Spinal cord (tissue), 10 donors: ENCODE results near the gene STAC3. TPM values are rescaled to one million over a fixed set of nuclear protein-coding genes. Genes with fewer than 3 reads are reported as not detected.
A peak's percentile ranks its signal among the peaks of the same experiment; 100 is the strongest.

Source experiments
- DNase-seq, 6 donors: peaks; one replicate each; pipeline versions ENCODE4 v3.0.0 to v3.0.0-alpha.2; 2013 to 2015; ENCODE audit warnings: low spot score in 6 of 6, low read depth in 4 of 6
- H3K27ac ChIP-seq: one replicate; pipeline ENCODE4 v1.5.1; 2013; ENCODE audit warnings: low read depth, low read length, control low read depth
- H3K27me3 ChIP-seq: one replicate; pipeline ENCODE4 v1.6.1; 2013; ENCODE audit warnings: low read length; ENCODE audit not compliant: control insufficient read depth, insufficient read depth
- H3K36me3 ChIP-seq: one replicate; pipeline ENCODE4 v1.6.1; 2013; ENCODE audit warnings: low read length; ENCODE audit not compliant: control insufficient read depth, insufficient read depth
- H3K4me1 ChIP-seq: one replicate; pipeline ENCODE4 v1.6.1; 2013; ENCODE audit warnings: low read length; ENCODE audit not compliant: control insufficient read depth, insufficient read depth
- H3K4me3 ChIP-seq: one replicate; pipeline ENCODE4 v1.5.1; 2013; ENCODE audit warnings: low read depth, low read length, control low read depth
- H3K9me3 ChIP-seq: one replicate; pipeline ENCODE4 v1.6.1; 2013; ENCODE audit warnings: low read length; ENCODE audit not compliant: control insufficient read depth, insufficient read depth
- WGBS: methylation state at CpG from one replicate; pipeline ENCODE4 v1.1.5; 2013; ENCODE audit warnings: missing lambda C conversion rate; ENCODE audit not compliant: insufficient coverage; 5-methylcytosine and 5-hydroxymethylcytosine counted together
- polyA plus RNA-seq, 2 donors: library from polyadenylated mRNA; unstranded; fragments of 120-200 nt; gene quantifications; one replicate each; pipeline ENCODE4 v1.2.1, GENCODE V29; 2013; ENCODE audit not compliant: insufficient read length in 2 of 2
- total RNA-seq, 2 donors: library from RNA; depleted of rRNA in 1 of 2; stranded (reverse); fragments of 120-200 nt in 1 of 2; fragments of >200 nt in 1 of 2; gene quantifications; one replicate each; pipeline versions ENCODE4 v1.2.3 to v1.2.4, GENCODE V29; 2013 to 2014
- donor health status: healthy.

STAC3 gene
- total and polyA plus RNA-seq, 4 donors, result 1.7 to 10.9 (median 3.1) TPM

- Histone ChIP-seq H3K4me3 (peak overlapping the region; percentile 35), H3K27ac (no peak overlapping the region), H3K9me3 (no peaks in the 10 kb centered on the region), H3K4me1 (peaks cover 85% of the 10 kb centered on the region), H3K27me3 (peaks cover 82% of the 10 kb centered on the region), H3K36me3 (peaks cover 14% of the 10 kb centered on the region)
- 1% methylated on average over 56 of the region's 63 CpGs for WGBS
- DNase-seq, result peak in 2 of 6 donors; percentile 62 to 70
Measured at GRCh38 chr12:57216921-57217879, 33.8 kb downstream of the STAC3 start.

DNA sequence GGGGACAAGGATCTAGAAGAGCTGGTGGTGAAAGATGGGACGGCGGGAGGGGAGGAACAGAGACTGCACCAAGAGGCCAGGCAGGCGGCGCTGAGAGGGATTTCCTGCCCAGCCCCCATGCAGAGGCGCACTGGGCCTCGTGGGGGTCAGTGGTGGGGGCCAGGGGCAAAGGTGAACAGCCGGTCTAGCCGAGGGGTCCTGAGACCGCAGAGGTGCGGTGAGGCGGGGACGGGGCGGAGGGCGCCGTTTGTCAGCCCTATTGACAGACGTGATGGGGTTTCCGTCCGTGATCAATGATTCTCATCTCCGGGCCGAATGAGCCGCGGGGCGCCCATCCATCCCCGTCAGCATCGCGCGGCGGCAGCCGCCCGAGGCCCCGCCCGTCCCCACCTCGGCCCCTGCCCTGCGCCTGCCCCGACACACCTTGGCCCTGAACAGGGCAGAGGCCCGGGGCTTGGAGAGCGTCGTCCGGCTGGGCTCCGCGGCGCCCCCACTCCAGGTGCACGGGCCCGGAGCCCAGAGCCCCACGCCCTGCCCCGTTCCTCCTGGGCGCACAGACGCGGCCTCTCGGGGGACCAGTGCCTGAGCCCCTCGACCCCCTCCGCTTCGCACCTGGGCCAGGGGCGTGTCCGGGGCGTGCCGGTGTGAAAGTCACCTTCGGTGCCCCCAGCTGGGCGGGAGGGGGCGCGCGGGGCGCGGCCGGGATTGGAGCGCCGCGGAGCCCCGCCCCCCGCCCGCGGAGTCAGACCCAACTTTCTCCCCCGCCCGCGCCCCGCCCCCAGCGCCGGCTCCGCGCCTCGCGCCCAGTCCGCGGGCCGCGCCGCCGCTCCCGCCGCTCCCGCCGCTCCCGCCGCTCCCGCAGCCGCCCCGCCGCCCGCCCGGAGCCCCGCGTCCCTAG, 34.7 kb downstream of the STAC3 start, which contains the start of gene NXPH4:
NXPH4 (plus strand) TSS at position 781 of the 898 bp plus-strand sequence. CDS start 176 bp downstream, outside the sequence.
- Histone ChIP-seq H3K4me3 (peak within 1 kb of the TSS; percentile 35), H3K9me3 (no peaks in the 10 kb centered on the region), H3K27ac (no peak within 1 kb of the TSS), H3K27me3 (peaks cover 73% of the 10 kb centered on the region), H3K4me1 (peaks cover 80% of the 10 kb centered on the region), H3K36me3 (peaks cover 24% of the 10 kb centered on the region)
- DNase-seq, result peak in 2 of 6 donors; percentile 66 to 80
- under 1% methylated on average over 98 of the region's 102 CpGs for WGBS

- 14% methylated on average over 7 of the region's 7 CpGs for WGBS
- H3K9me3 ChIP-seq, result no peaks in the 10 kb centered on the region
- H3K4me1 ChIP-seq, result peaks cover 76% of the 10 kb centered on the region
- H3K36me3 ChIP-seq, result peaks cover 30% of the 10 kb centered on the region
- H3K27me3 ChIP-seq, result peaks cover 67% of the 10 kb centered on the region
- peak in 1 of 6 donors; percentile 61 for DNase-seq
- peak overlapping the region; percentile 9 for H3K4me3 ChIP-seq
- no peak overlapping the region for H3K27ac ChIP-seq
Measured at GRCh38 chr12:57215668-57216013, 35.3 kb downstream of the STAC3 start.

DNA sequence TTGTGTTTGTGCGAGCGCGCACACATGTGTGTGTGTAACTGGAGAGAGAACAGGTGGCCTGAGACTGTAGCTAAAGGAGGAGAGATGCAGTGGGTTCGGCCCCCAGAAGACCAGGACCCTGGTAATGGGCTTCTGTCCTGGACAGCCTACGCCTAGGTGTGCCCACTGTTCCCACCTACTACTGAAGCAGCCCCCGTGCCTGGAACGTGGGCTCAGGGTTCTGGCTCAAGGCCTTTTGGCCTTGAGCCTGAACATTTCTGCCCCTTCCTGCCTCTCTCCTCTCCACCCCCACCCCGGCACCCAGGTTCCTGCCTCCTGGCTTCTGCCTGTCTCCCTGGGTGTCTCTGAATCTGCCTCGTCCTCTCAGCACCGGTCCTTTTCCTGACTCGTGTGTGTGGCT, 35.9 kb downstream of the STAC3 start:
- Histone ChIP-seq H3K36me3 (peaks cover 36% of the 10 kb centered on the region), H3K27me3 (peaks cover 61% of the 10 kb centered on the region), H3K27ac (no peak overlapping the region), H3K4me3 (no peak overlapping the region), H3K4me1 (peaks cover 71% of the 10 kb centered on the region), H3K9me3 (no peaks in the 10 kb centered on the region)
- DNase-seq, result no peak
- 32% methylated on average over 11 of the region's 11 CpGs for WGBS

- Histone ChIP-seq H3K27ac (no peak overlapping the region), H3K36me3 (peaks cover 42% of the 10 kb centered on the region), H3K9me3 (no peaks in the 10 kb centered on the region), H3K4me3 (no peak overlapping the region), H3K27me3 (peaks cover 54% of the 10 kb centered on the region), H3K4me1 (peaks cover 64% of the 10 kb centered on the region)
- 2% methylated on average over 11 of the region's 14 CpGs for WGBS
- DNase-seq, result peak in 3 of 6 donors; percentile 48 to 94 (median 88)
Measured at GRCh38 chr12:57214398-57214781, 36.6 kb downstream of the STAC3 start.

DNA sequence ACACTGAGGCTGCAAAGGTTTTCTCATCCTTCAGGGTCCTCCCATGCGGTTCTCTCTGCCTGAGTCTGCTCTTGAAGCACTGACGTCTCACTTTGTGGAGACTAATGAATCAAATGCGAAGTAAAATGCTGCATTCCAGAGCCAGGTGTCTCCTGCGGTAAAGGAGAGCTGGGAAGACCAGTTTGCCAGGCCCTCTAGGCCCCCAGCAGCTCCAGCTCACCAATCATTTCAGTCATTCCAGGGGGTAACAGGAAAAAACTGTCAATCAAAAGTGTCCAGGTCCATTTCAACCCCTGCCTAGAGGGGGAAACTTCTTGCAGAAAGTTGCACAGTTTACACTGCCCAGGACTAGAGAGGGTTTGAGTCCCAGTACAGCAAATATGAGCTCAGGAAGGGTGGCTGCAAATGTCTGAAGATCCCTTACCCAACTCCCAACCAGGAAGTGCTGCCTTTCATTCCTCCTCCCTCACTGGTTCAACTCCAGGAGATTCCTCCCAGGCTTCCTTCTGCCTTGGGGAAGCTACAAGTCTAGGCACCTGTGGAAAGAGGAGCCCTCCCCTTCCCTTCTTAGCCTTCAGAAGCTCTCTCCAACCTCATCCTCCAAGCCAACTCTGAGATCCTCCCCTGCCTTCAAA, 37.1 kb downstream of the STAC3 start:
- WGBS, result 66% methylated on average over 3 of the region's 4 CpGs
- Histone ChIP-seq H3K9me3 (no peaks in the 10 kb centered on the region), H3K36me3 (peaks cover 47% of the 10 kb centered on the region), H3K27me3 (peaks cover 49% of the 10 kb centered on the region), H3K27ac (no peak overlapping the region), H3K4me3 (no peak overlapping the region), H3K4me1 (peaks cover 59% of the 10 kb centered on the region)
- no peak for DNase-seq

DNA sequence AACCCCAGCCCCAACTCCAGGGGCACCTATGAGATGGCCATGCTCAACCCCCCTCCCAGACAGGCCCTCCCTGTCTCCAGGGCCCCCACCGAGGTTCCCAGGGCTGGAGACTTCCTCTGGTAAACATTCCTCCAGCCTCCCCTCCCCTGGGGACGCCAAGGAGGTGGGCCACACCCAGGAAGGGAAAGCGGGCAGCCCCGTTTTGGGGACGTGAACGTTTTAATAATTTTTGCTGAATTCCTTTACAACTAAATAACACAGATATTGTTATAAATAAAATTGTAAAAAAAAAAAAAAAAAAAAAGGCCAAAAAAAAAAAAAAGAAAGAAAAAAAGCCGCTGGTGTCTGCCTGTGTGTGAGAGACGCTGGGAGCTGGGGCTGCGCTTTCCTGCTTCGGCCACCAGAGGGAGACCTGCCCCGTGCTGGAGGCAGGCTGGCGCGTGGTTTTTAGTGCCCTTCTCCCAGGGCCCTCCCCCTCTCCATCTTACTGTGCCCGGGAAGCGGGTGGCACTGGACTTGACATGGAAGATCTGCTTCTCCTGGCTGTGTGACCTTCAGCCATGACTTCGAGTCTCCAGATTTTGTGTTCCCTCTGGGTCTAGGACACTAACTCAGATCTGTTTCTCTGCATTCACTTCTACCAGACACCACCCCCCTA, 37.8 kb downstream of the STAC3 start:
- Histone ChIP-seq H3K27me3 (peaks cover 43% of the 10 kb centered on the region), H3K4me1 (peaks cover 59% of the 10 kb centered on the region), H3K36me3 (peaks cover 54% of the 10 kb centered on the region), H3K4me3 (no peak overlapping the region), H3K9me3 (no peaks in the 10 kb centered on the region), H3K27ac (no peak overlapping the region)
- DNase-seq, result peak in 5 of 6 donors; percentile 70 to 97 (median 82)
- WGBS, result 1% methylated on average over 8 of the region's 16 CpGs

- WGBS, result no CpG with 5 or more reads among the region's 7 CpGs
- no peak for DNase-seq
- no peak overlapping the region for H3K4me3 ChIP-seq
- H3K27me3 ChIP-seq, result peaks cover 38% of the 10 kb centered on the region
- H3K4me1 ChIP-seq, result peaks cover 54% of the 10 kb centered on the region
- peaks cover 59% of the 10 kb centered on the region for H3K36me3 ChIP-seq
- no peak overlapping the region for H3K27ac ChIP-seq
- no peaks in the 10 kb centered on the region for H3K9me3 ChIP-seq
Measured at GRCh38 chr12:57212701-57213057, 38.3 kb downstream of the STAC3 start.
